ENCODE data around the gene PEX11G. TPM values are rescaled to one million over a fixed set of nuclear protein-coding genes. Genes with fewer than 3 reads are reported as not detected.

Gene PEX11G
- total RNA-seq, 1 experiment from 2014 or later, result 2.8 TPM

GRCh38 chr19:7463575-7463974, 25.3 kb downstream of the PEX11G start:
- Histone ChIP-seq H2BK20ac (ENCODE audit: low read depth, low read length, poor library complexity, severe bottlenecking) (no peak overlapping the region), H3K18ac (ENCODE audit: insufficient read length, low read depth, low read length) (no peak overlapping the region), H3K14ac (ENCODE audit: insufficient read depth, low read length) (no peak overlapping the region), H3K79me2 (ENCODE audit: insufficient read depth, low read length) (no peaks in the 10 kb centered on the region), H3K9ac (ENCODE audit: extremely low read depth, insufficient read length, low read length) (no peak overlapping the region), H4K20me1 (ENCODE audit: control insufficient read depth, insufficient read depth, insufficient read length) (no peaks in the 10 kb centered on the region), H2AK5ac (ENCODE audit: insufficient read length, low read length) (no peak overlapping the region), H3K79me1 (ENCODE audit: insufficient read depth, low read depth, low read length, poor library complexity, severe bottlenecking) (no peaks in the 10 kb centered on the region), H3K4me2 (ENCODE audit: insufficient read depth, insufficient read length, low read length) (no peak overlapping the region), H4K5ac (ENCODE audit: insufficient read length, low read depth, low read length) (no peak overlapping the region), H3K27me3 (ENCODE audit: insufficient read depth, low read length) (no peaks in the 10 kb centered on the region), H2BK12ac (ENCODE audit: insufficient read length, low read depth, low read length) (no peak overlapping the region), H4K8ac (replicated peaks; ENCODE audit: insufficient read length, low read depth, low read length) (no peak overlapping the region), H2BK15ac (ENCODE audit: low read depth, low read length) (no peak overlapping the region), H4K91ac (ENCODE audit: insufficient read length, low read depth, low read length) (no peak overlapping the region), H3K4me1 (ENCODE audit: insufficient read depth, low read length) (no peaks in the 10 kb centered on the region), H3K9me3 (ENCODE audit: control insufficient read depth, low read depth, low read length) (no peaks in the 10 kb centered on the region), H2AFZ (ENCODE audit: low read length) (no peak overlapping the region), H2BK5ac (ENCODE audit: insufficient read length, low read length) (no peak overlapping the region), H2BK120ac (ENCODE audit: low read depth, low read length, poor library complexity, severe bottlenecking) (no peak overlapping the region), H3K56ac (ENCODE audit: insufficient read length, low read depth, low read length) (no peak overlapping the region), H3K23me2 (ENCODE audit: insufficient read length, low read depth, low read length, poor library complexity, severe bottlenecking) (no peaks in the 10 kb centered on the region), H3K4ac (ENCODE audit: low read depth, low read length) (no peak overlapping the region), H3K27ac (ENCODE audit: insufficient read length, low read depth, low read length) (no peak overlapping the region), H3K23ac (ENCODE audit: insufficient read length, low read depth, low read length) (no peak overlapping the region), H3T11ph (ENCODE audit: low read length) (no peak overlapping the region)
- Mint-ChIP-seq H3K4me1 (no peaks in the 10 kb centered on the region), H3K27me3 (ENCODE audit: low read depth) (no peaks in the 10 kb centered on the region), H3K36me3 (ENCODE audit: insufficient read depth in 1 of 3, low read depth in 3 of 3) (peaks cover 10 to 55% (median 31%) of the 10 kb centered on the region in 3 experiments), H3K4me3 (no peak overlapping the region), H3K27ac (no peak overlapping the region), H3K9me3 (no peaks in the 10 kb centered on the region)
- TF ChIP-seq CTCF (conservative IDR thresholded peaks at IDR 0.05), result no peak
- no peak for DNase-seq
- WGBS (ENCODE audit: extremely low coverage, insufficient read length, low lambda C conversion rate), result no CpG with 5 or more reads among the region's 23 CpGs

Data from H9 (cell line).